OCI-LY1 (cell line): ENCODE measurements around the gene CELF4.

ENCODE experiments used
- H2AFZ ChIP-seq: fragments of 200-600 bp; sonication (generic), shearing (Covaris generic); 2 replicates; pipeline ENCODE4 v1.6.0; 2014; ENCODE audit warnings: antibody characterized with exemption, mild to moderate bottlenecking, low read length
- H3F3A ChIP-seq: fragments of 200-600 bp; sonication (generic), shearing (Covaris generic); 2 replicates; pipeline ENCODE4 v1.6.0; 2014; ENCODE audit warnings: mild to moderate bottlenecking, antibody characterized with exemption, low read length, moderate library complexity; ENCODE audit not compliant: insufficient read depth
- H3K27ac ChIP-seq: fragments of 200-600 bp; sonication (generic); 2 replicates; pipeline ENCODE4 v1.5.1; 2014; ENCODE audit warnings: low read length, mixed run types, mild to moderate bottlenecking, low read depth; ENCODE audit not compliant: poor library complexity, severe bottlenecking
- H3K27me3 ChIP-seq: fragments of 200-600 bp; sonication (generic); 2 replicates; pipeline ENCODE4 v1.6.0; 2014; ENCODE audit warnings: antibody characterized with exemption, mild to moderate bottlenecking, low read length, moderate library complexity; ENCODE audit not compliant: insufficient read depth
- H3K36me3 ChIP-seq: fragments of 200-600 bp; sonication (generic); 2 replicates; pipeline ENCODE4 v1.6.1; 2014; ENCODE audit warnings: mild to moderate bottlenecking, antibody characterized with exemption, low read length, moderate library complexity, mixed read lengths; ENCODE audit not compliant: insufficient read depth
- H3K4me1 ChIP-seq: fragments of 200-600 bp; sonication (generic); 2 replicates; pipeline ENCODE4 v1.5.1; 2014; ENCODE audit warnings: mild to moderate bottlenecking, low read length, moderate library complexity; ENCODE audit not compliant: insufficient read depth, severe bottlenecking
- H3K4me2 ChIP-seq: fragments of 200-600 bp; sonication (generic), shearing (Covaris generic); 2 replicates; pipeline ENCODE4 v1.6.1; 2014; ENCODE audit warnings: low read length
- H3K4me3 ChIP-seq: fragments of 200-600 bp; sonication (generic); 2 replicates; pipeline ENCODE4 v1.5.1; 2014; ENCODE audit warnings: low read length, low read depth, mild to moderate bottlenecking, mixed read lengths; ENCODE audit not compliant: poor library complexity, severe bottlenecking
- H3K79me2 ChIP-seq: fragments of 200-600 bp; shearing (Covaris generic); 2 replicates; pipeline ENCODE4 v1.6.1; 2016; ENCODE audit warnings: mixed run types, low read length, mixed read lengths; ENCODE audit not compliant: insufficient read depth
- H3K9ac ChIP-seq: fragments of 200-600 bp; sonication (generic), shearing (Covaris generic); 2 replicates; pipeline ENCODE4 v1.6.1; 2014; ENCODE audit warnings: mild to moderate bottlenecking, low read length, mixed read lengths
- H3K9me2 ChIP-seq: fragments of 200-600 bp; sonication (generic), shearing (Covaris generic); 2 replicates; pipeline ENCODE4 v1.6.1; 2014; ENCODE audit warnings: low read depth, mild to moderate bottlenecking, low read length, mixed read lengths
- H3K9me3 ChIP-seq: fragments of 200-600 bp; shearing (Covaris generic); 2 replicates; pipeline ENCODE4 v1.6.1; 2014; ENCODE audit warnings: low read length, mixed read lengths
- H4K20me1 ChIP-seq: fragments of 200-600 bp; sonication (generic), shearing (Covaris generic); 2 replicates; pipeline ENCODE4 v1.6.0; 2016; ENCODE audit warnings: mild to moderate bottlenecking, low read length; ENCODE audit not compliant: insufficient read depth
- EZH2 ChIP-seq: fragments of 200-600 bp; sonication (generic), shearing (Covaris generic); IDR thresholded peaks from 2 replicates; pipeline ENCODE4 v1.8.0; 2017; ENCODE audit warnings: borderline replicate concordance, mixed run types, mild to moderate bottlenecking, antibody characterized with exemption, low read length, moderate library complexity, mixed read lengths
- TF ChIP-seq, protein P1 (sequence below): fragments of 200-600 bp; sonication (generic), shearing (Covaris generic); IDR thresholded peaks from 2 replicates; pipeline ENCODE4 v1.5.1; 2017; ENCODE audit warnings: mild to moderate bottlenecking, antibody characterized with exemption, low read length, moderate library complexity, mixed read lengths

The CELF4 gene

DNA sequence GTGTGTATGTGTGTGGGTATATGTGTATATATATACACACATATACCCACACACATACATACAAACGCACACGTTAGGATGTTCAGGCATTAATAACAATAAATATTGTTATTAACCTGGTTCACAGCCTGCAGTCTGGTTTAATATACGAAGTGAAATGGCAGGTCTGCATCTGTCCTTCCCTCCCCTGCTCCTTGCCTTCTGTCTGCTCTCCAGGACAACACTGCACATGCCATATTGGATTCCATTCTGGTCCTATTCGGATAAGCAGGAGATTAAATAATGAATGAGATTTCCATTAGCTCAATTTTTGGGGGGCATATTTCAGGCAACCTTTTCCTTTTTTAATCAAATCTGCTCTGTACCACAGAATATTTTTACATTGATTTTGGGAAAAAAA lies 158.0 kb downstream of the CELF4 start:
- TF ChIP-seq EZH2 = no peak
- TF ChIP-seq, protein P1, sequence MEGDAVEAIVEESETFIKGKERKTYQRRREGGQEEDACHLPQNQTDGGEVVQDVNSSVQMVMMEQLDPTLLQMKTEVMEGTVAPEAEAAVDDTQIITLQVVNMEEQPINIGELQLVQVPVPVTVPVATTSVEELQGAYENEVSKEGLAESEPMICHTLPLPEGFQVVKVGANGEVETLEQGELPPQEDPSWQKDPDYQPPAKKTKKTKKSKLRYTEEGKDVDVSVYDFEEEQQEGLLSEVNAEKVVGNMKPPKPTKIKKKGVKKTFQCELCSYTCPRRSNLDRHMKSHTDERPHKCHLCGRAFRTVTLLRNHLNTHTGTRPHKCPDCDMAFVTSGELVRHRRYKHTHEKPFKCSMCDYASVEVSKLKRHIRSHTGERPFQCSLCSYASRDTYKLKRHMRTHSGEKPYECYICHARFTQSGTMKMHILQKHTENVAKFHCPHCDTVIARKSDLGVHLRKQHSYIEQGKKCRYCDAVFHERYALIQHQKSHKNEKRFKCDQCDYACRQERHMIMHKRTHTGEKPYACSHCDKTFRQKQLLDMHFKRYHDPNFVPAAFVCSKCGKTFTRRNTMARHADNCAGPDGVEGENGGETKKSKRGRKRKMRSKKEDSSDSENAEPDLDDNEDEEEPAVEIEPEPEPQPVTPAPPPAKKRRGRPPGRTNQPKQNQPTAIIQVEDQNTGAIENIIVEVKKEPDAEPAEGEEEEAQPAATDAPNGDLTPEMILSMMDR = no peak
- Histone ChIP-seq H3K36me3 (no peaks in the 10 kb centered on the region), H3K9me3 (no peaks in the 10 kb centered on the region), H3K4me1 (no peaks in the 10 kb centered on the region), H3F3A (no peaks in the 10 kb centered on the region), H3K9me2 (no peaks in the 10 kb centered on the region), H3K27me3 (no peaks in the 10 kb centered on the region), H4K20me1 (no peaks in the 10 kb centered on the region), H2AFZ (no peak overlapping the region), H3K4me2 (no peak overlapping the region), H3K27ac (no peak overlapping the region), H3K9ac (no peak overlapping the region), H3K4me3 (no peak overlapping the region), H3K79me2 (no peaks in the 10 kb centered on the region)

DNA sequence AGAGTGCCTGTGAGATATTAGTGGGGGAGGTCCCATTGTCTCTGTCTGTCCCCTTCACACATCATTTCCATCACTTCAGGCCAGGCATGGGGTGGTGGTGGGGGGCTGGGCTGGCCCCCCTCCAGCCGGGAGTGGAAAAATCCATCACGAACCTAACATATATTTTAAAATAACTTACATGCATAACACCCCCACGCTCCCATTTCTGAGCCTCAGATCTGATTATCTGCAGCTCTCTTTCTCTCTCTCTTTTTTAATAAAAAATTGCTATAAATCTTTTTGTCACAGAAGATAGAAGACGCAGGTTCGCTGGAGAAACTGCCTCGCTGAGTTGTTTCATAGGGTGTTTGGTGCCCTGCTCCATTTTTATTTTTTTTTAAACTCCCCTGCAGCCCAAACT lies 159.8 kb downstream of the CELF4 start:
- H3K36me3 ChIP-seq = no peaks in the 10 kb centered on the region
- H3K9me2 ChIP-seq = no peaks in the 10 kb centered on the region
- no peak overlapping the region for H3K4me2 ChIP-seq
- H4K20me1 ChIP-seq = no peaks in the 10 kb centered on the region
- H3K4me3 ChIP-seq = no peak overlapping the region
- H2AFZ ChIP-seq = no peak overlapping the region
- H3K27ac ChIP-seq = no peak overlapping the region
- H3F3A ChIP-seq = no peaks in the 10 kb centered on the region
- no peaks in the 10 kb centered on the region for H3K4me1 ChIP-seq
- no peaks in the 10 kb centered on the region for H3K9me3 ChIP-seq
- no peaks in the 10 kb centered on the region for H3K27me3 ChIP-seq
- no peaks in the 10 kb centered on the region for H3K79me2 ChIP-seq
- no peak overlapping the region for H3K9ac ChIP-seq
- TF ChIP-seq, protein P1 = no peak
- no peak for TF ChIP-seq EZH2

DNA sequence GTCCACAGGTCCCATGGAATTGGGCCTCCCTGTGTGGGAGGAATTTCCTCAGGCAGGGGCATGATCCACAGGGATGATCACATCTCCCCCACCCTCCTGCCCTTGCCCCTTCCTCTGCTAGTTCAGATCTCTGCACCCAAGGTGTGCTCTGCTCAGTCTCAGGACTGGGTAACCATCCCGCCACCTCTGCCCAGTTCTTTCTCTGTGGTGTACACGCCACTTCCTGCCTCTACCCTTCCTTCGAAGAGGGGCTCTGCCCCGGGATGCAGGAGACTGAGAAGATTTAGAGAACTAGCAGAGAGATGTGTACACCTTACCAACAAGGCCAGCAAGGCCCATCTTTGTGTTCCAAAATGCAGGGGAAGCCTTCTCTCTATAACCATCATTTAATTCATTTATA lies 160.4 kb downstream of the CELF4 start:
- Histone ChIP-seq H3K4me1 (no peaks in the 10 kb centered on the region), H3K27ac (no peak overlapping the region), H3K79me2 (no peaks in the 10 kb centered on the region), H3K9me2 (no peaks in the 10 kb centered on the region), H3K4me2 (no peak overlapping the region), H3K9ac (no peak overlapping the region), H4K20me1 (no peaks in the 10 kb centered on the region), H3F3A (no peaks in the 10 kb centered on the region), H3K27me3 (no peaks in the 10 kb centered on the region; the same call in 1 of the 2 replicates), H3K36me3 (no peaks in the 10 kb centered on the region), H3K4me3 (no peak overlapping the region), H3K9me3 (no peaks in the 10 kb centered on the region), H2AFZ (no peak overlapping the region)
- TF ChIP-seq, protein P1 = no peak
- no peak for TF ChIP-seq EZH2
